Neural progenitor cell (in vitro differentiated cells): ENCODE results near the gene CALB2. TPM values are rescaled to one million over a fixed set of nuclear protein-coding genes. Genes with fewer than 3 reads are reported as not detected.

Source experiments
- DNase-seq: peaks from one replicate; pipeline ENCODE4 v3.0.0-alpha.2; 2016; ENCODE audit warnings: low spot score
- H2AFZ ChIP-seq: fragments of 200-600 bp; sonication (generic); replicated peaks from 2 replicates; pipeline ENCODE4 v1.6.1; 2016; ENCODE audit warnings: antibody characterized with exemption
- H3F3A ChIP-seq: fragments of 200-600 bp; sonication (generic); 2 replicates; pipeline ENCODE4 v1.6.1; 2016; ENCODE audit warnings: antibody characterized with exemption, low read depth
- H3K27ac ChIP-seq: fragments of 200-600 bp; sonication (generic); 2 replicates; pipeline ENCODE4 v1.5.1; 2016; ENCODE audit warnings: mild to moderate bottlenecking
- H3K27me3 ChIP-seq: fragments of 200-600 bp; sonication (generic); 2 replicates; pipeline ENCODE4 v1.6.1; 2016; ENCODE audit warnings: mild to moderate bottlenecking, moderate library complexity
- H3K36me3 ChIP-seq: fragments of 200-600 bp; sonication (generic); 2 replicates; pipeline ENCODE4 v1.5.1; 2016
- H3K4me1 ChIP-seq: fragments of 200-600 bp; sonication (generic); 2 replicates; pipeline ENCODE4 v1.6.1; 2016; ENCODE audit warnings: mixed run types
- H3K4me2 ChIP-seq: fragments of 200-600 bp; sonication (generic); 2 replicates; pipeline ENCODE4 v1.6.1; 2016
- H3K4me3 ChIP-seq: fragments of 200-600 bp; sonication (generic); 2 replicates; pipeline ENCODE4 v1.5.1; 2016
- H3K79me2 ChIP-seq: fragments of 200-600 bp; sonication (generic); 2 replicates; pipeline ENCODE4 v1.6.1; 2016; ENCODE audit warnings: low read depth
- H3K9ac ChIP-seq: fragments of 200-600 bp; sonication (generic); 2 replicates; pipeline ENCODE4 v1.6.1; 2016
- H3K9me3 ChIP-seq: fragments of 200-600 bp; sonication (generic); 2 replicates; pipeline ENCODE4 v1.5.1; 2016; ENCODE audit warnings: low read depth
- H4K20me1 ChIP-seq: fragments of 200-600 bp; sonication (generic); 2 replicates; pipeline ENCODE4 v1.6.1; 2016; ENCODE audit warnings: low read depth
- H3K27ac Mint-ChIP-seq: 3 replicates; pipeline ENCODE4 v1.8.0; 2021; ENCODE audit warnings: mixed read lengths
- H3K27me3 Mint-ChIP-seq: 2 replicates; pipeline ENCODE4 v1.8.0; 2022; ENCODE audit warnings: low read depth, mild to moderate bottlenecking, inconsistent platforms, moderate library complexity, mixed read lengths; ENCODE audit not compliant: insufficient read depth
- H3K36me3 Mint-ChIP-seq: 3 replicates; pipeline ENCODE4 v1.8.0; 2021; ENCODE audit warnings: mixed read lengths
- H3K4me1 Mint-ChIP-seq: 3 replicates; pipeline ENCODE4 v1.8.0; 2021; ENCODE audit warnings: mixed read lengths
- H3K4me3 Mint-ChIP-seq: 3 replicates; pipeline ENCODE4 v1.8.0; 2021; ENCODE audit warnings: mild to moderate bottlenecking, moderate library complexity, mixed read lengths
- H3K9me3 Mint-ChIP-seq: 3 replicates; pipeline ENCODE4 v1.8.0; 2020; ENCODE audit warnings: mixed read lengths
- EZH2 ChIP-seq: fragments of 200-600 bp; sonication (generic); IDR thresholded peaks from 2 replicates; pipeline ENCODE4 v1.6.1; 2017; ENCODE audit warnings: antibody characterized with exemption, mild to moderate bottlenecking, moderate library complexity
- EZH2phosphoT487 ChIP-seq: fragments of 200-600 bp; sonication (generic); IDR thresholded peaks from 2 replicates; pipeline ENCODE4 v1.6.1; 2017; ENCODE audit warnings: antibody characterized with exemption
- total RNA-seq: library from RNA; depleted of rRNA; stranded (reverse); fragments of >200 nt; gene quantifications from 2 replicates; pipeline ENCODE4 v1.2.3, GENCODE V29; 2015; ENCODE audit warnings: low replicate concordance
- TF ChIP-seq, protein P1 (sequence below): fragments of 200-600 bp; sonication (generic); IDR thresholded peaks from 2 replicates; pipeline ENCODE4 v1.5.1; 2017; ENCODE audit warnings: antibody characterized with exemption, mild to moderate bottlenecking

The CALB2 gene
- total RNA-seq, 1 donor from 2014 or later, result not detected

DNA sequence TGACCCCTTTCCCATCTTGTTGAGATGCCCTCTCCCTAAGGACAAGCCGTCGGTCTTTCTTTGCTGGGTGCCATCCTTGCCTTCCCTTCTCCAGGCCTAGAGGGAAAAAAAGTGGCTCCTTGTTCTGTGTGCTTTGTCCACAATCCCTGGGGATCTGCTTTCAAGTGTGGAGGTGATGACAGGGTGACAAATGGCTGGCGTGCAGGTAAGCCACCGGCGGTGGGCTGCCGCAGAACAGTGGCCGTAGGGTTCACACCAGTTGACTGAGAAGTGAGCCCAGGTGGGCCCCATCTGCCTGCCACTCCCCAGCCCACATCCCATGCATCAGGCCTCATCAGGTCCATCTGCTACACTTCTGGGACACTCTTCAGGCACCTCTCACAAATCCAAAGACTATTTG lies 11.4 kb upstream of the CALB2 start:
- peaks cover 2% of the 10 kb centered on the region for H3K27me3 Mint-ChIP-seq
- TF ChIP-seq EZH2phosphoT487, result no peak
- no peak for TF ChIP-seq EZH2
- TF ChIP-seq, protein P1, sequence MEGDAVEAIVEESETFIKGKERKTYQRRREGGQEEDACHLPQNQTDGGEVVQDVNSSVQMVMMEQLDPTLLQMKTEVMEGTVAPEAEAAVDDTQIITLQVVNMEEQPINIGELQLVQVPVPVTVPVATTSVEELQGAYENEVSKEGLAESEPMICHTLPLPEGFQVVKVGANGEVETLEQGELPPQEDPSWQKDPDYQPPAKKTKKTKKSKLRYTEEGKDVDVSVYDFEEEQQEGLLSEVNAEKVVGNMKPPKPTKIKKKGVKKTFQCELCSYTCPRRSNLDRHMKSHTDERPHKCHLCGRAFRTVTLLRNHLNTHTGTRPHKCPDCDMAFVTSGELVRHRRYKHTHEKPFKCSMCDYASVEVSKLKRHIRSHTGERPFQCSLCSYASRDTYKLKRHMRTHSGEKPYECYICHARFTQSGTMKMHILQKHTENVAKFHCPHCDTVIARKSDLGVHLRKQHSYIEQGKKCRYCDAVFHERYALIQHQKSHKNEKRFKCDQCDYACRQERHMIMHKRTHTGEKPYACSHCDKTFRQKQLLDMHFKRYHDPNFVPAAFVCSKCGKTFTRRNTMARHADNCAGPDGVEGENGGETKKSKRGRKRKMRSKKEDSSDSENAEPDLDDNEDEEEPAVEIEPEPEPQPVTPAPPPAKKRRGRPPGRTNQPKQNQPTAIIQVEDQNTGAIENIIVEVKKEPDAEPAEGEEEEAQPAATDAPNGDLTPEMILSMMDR, result no peak
- Histone ChIP-seq H3K79me2 (no peaks in the 10 kb centered on the region), H3K4me2 (no peak overlapping the region), H3K9me3 (no peaks in the 10 kb centered on the region), H3K4me1 (peaks cover 8% of the 10 kb centered on the region), H2AFZ (no peak overlapping the region), H3K27me3 (no peaks in the 10 kb centered on the region), H3K27ac (no peak overlapping the region), H3F3A (no peaks in the 10 kb centered on the region), H3K4me3 (no peak overlapping the region), H4K20me1 (no peaks in the 10 kb centered on the region), H3K9ac (no peak overlapping the region), H3K36me3 (no peaks in the 10 kb centered on the region)
- no peaks in the 10 kb centered on the region for H3K36me3 Mint-ChIP-seq
- H3K4me3 Mint-ChIP-seq, result no peak overlapping the region
- no peak for DNase-seq
- peaks cover 6% of the 10 kb centered on the region for H3K4me1 Mint-ChIP-seq
- no peaks in the 10 kb centered on the region for H3K9me3 Mint-ChIP-seq
- no peak overlapping the region for H3K27ac Mint-ChIP-seq

DNA sequence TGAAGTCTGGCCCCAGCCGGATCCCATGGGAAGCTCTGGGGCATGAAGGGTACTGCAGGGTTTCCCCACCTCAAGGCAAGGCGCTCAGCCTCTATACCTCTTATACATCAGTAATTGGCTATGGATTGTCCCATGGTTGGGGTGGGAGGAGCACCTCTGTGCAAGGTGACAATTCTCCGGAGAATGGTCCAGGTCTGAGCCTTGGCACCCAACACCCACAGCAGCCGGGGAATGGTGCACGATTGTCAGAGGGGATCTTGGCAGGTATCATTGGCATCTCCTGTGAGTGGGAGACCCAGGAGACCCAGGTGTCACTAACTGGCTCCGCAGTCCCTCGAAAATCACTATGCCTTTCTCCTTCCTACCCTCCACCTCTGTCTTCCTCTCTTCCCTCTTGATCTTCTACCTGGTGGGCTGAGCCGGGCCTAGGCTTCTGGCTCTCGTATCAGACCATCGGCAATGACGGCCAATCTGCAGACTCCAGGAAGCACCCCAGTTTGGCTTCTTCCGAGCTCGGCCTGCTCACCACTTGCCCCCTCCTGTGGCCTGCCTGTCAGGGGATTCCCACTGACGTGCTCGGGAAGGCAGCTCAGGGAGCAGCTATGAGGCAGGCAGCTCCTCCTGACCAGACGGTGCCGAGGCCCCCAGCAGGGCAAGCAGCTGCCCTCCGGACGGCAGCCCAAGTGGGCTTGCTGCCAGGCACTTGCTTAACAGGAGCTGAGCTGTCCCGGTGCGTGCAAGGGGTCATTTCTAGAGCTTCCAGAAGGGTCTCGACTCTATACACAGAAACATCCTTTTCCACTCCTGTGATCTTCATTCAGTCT lies 10.0 kb upstream of the CALB2 start:
- H3F3A ChIP-seq, result no peaks in the 10 kb centered on the region
- no peak for DNase-seq
- H3K4me1 ChIP-seq, result peaks cover 8% of the 10 kb centered on the region

DNA sequence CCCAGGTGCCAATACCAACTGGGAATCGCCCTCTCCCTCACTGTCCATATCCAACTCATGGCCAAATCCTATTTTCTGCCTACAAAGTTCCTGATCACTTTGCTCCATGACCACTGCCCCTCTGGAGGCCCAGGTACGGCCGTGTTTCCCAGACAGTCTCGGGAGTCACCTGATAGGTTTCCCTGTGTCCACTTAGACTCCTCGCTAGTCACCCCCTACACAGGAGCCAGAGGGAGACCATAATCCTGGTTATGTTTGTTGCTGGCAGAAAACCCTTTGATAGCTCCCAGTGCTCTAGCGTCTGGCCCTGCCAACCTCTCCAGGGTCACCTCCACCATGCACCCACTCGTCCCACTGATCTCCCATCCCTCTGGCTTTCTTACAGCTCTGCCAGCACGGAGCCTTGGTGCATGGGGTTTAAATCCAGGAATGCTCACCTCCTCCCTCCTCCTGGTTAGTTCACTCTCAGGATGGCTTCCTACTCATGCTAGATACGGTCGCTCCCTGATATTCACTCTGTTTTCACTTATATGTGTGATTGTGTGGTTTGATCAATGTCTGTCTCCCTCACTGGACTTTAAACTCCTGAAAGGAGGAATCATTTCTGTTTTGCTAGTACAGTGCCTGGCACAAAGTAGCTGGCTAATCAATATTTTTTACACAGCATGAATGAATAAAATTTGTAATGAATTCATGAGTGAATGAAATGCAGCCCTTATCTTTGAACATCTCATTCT lies 7.5 kb upstream of the CALB2 start:
- Mint-ChIP-seq H3K4me3 (no peak overlapping the region), H3K27ac (no peak overlapping the region), H3K4me1 (peaks cover 6% of the 10 kb centered on the region), H3K9me3 (no peaks in the 10 kb centered on the region), H3K27me3 (peaks cover 4% of the 10 kb centered on the region), H3K36me3 (no peaks in the 10 kb centered on the region)
- Histone ChIP-seq H3K27me3 (no peaks in the 10 kb centered on the region), H3K36me3 (no peaks in the 10 kb centered on the region), H3K9me3 (no peaks in the 10 kb centered on the region), H3K9ac (no peak overlapping the region), H3K27ac (no peak overlapping the region), H3K4me2 (no peak overlapping the region), H2AFZ (no peak overlapping the region), H4K20me1 (no peaks in the 10 kb centered on the region), H3K4me3 (no peak overlapping the region), H3F3A (no peaks in the 10 kb centered on the region), H3K79me2 (no peaks in the 10 kb centered on the region), H3K4me1 (no peaks in the 10 kb centered on the region)
- no peak for DNase-seq
- TF ChIP-seq, protein P1, result no peak
- TF ChIP-seq EZH2, result no peak
- no peak for TF ChIP-seq EZH2phosphoT487

More for the DNA sequence above, 10.0 kb upstream of the CALB2 start:
- H3K27ac Mint-ChIP-seq, result no peak overlapping the region
- no peaks in the 10 kb centered on the region for H3K27me3 ChIP-seq
- H2AFZ ChIP-seq, result no peak overlapping the region
- H3K9me3 Mint-ChIP-seq, result no peaks in the 10 kb centered on the region
- no peaks in the 10 kb centered on the region for H3K36me3 Mint-ChIP-seq
- no peak overlapping the region for H3K9ac ChIP-seq
- H3K4me3 ChIP-seq, result no peak overlapping the region
- peaks cover 4% of the 10 kb centered on the region for H3K27me3 Mint-ChIP-seq
- H3K27ac ChIP-seq, result no peak overlapping the region
- H3K79me2 ChIP-seq, result no peaks in the 10 kb centered on the region
- no peak for TF ChIP-seq EZH2
- TF ChIP-seq EZH2phosphoT487, result no peak
- TF ChIP-seq, protein P1, result no peak
- H4K20me1 ChIP-seq, result no peaks in the 10 kb centered on the region
- no peak overlapping the region for H3K4me3 Mint-ChIP-seq
- no peaks in the 10 kb centered on the region for H3K9me3 ChIP-seq
- H3K4me1 Mint-ChIP-seq, result peaks cover 8% of the 10 kb centered on the region
- no peak overlapping the region for H3K4me2 ChIP-seq
- H3K36me3 ChIP-seq, result no peaks in the 10 kb centered on the region
